ENCODE data around the gene RIC1. TPM values are rescaled to one million over a fixed set of nuclear protein-coding genes. Genes with fewer than 3 reads are reported as not detected.
A peak's percentile ranks its signal among the peaks of the same experiment; 100 is the strongest.

RIC1 gene
- total and polyA plus RNA-seq, 3 experiments from 2014 or later: 6.3 to 15.0 (median 13.2) TPM

GRCh38 chr9:5592231-5592630 is 36.7 kb upstream of the RIC1 start:
- Mint-ChIP-seq H3K27me3 (no peaks in the 10 kb centered on the region), H3K4me1 (peaks cover 7 to 12% (median 10%) of the 10 kb centered on the region in 3 donors), H3K36me3 (no peaks in the 10 kb centered on the region), H3K9me3 (no peaks in the 10 kb centered on the region), H3K27ac (no peak overlapping the region), H3K4me3 (no peak overlapping the region)
- H3K9me3 ChIP-seq (ENCODE audit: low read length): no peaks in the 10 kb centered on the region
- CTCF ChIA-PET: interaction anchor here (0.9 kb wide), 1 partner anchor 9 kb away, joined by 3 read pairs; no protein-coding TSS in a partner anchor
- H3K4me1 ChIP-seq (ENCODE audit: insufficient read depth, low read length): peaks cover 8% of the 10 kb centered on the region
- POLR2A ChIA-PET: no interaction called here
- H3K4me3 ChIP-seq (ENCODE audit: low read length): no peak overlapping the region
- H3K27ac ChIP-seq (ENCODE audit: low read depth, low read length): no peak overlapping the region
- no peak for DNase-seq
- H3K36me3 ChIP-seq (ENCODE audit: insufficient read depth, low read length): no peaks in the 10 kb centered on the region
- H3K27me3 ChIP-seq (ENCODE audit: insufficient read depth, low read length, poor library complexity, severe bottlenecking): no peaks in the 10 kb centered on the region

- no peaks in the 10 kb centered on the region for H3K9me3 ChIP-seq (ENCODE audit: low read length)
- Mint-ChIP-seq H3K27ac (peak overlapping the region in 1 of 8 donors; percentile 43), H3K36me3 (no peaks in the 10 kb centered on the region), H3K4me3 (no peak overlapping the region), H3K27me3 (no peaks in the 10 kb centered on the region), H3K9me3 (no peaks in the 10 kb centered on the region), H3K4me1 (peaks cover 3 to 7% (median 5%) of the 10 kb centered on the region in 3 donors)
- ChIA-PET POLR2A (no interaction called here), CTCF (no interaction called here)
- no peak for DNase-seq
- H3K4me1 ChIP-seq (ENCODE audit: insufficient read depth, low read length): peaks cover 1% of the 10 kb centered on the region
- H3K27ac ChIP-seq (ENCODE audit: low read depth, low read length): no peak overlapping the region
- H3K27me3 ChIP-seq (ENCODE audit: insufficient read depth, low read length, poor library complexity, severe bottlenecking): no peaks in the 10 kb centered on the region
- H3K4me3 ChIP-seq (ENCODE audit: low read length): no peak overlapping the region
- H3K36me3 ChIP-seq (ENCODE audit: insufficient read depth, low read length): no peaks in the 10 kb centered on the region
Observed at GRCh38 chr9:5592904-5593303, 36.0 kb upstream of the RIC1 start.

GRCh38 chr9:5593904-5594303 is 35.0 kb upstream of the RIC1 start:
- no peaks in the 10 kb centered on the region for H3K27me3 ChIP-seq (ENCODE audit: insufficient read depth, low read length, poor library complexity, severe bottlenecking)
- peaks cover 3 to 5% (median 5%) of the 10 kb centered on the region in 3 donors for H3K4me1 Mint-ChIP-seq
- H3K36me3 Mint-ChIP-seq: no peaks in the 10 kb centered on the region
- DNase-seq: no peak
- CTCF ChIA-PET: no interaction called here
- no peak overlapping the region for H3K27ac ChIP-seq (ENCODE audit: low read depth, low read length)
- H3K36me3 ChIP-seq (ENCODE audit: insufficient read depth, low read length): no peaks in the 10 kb centered on the region
- no peak overlapping the region for H3K4me3 Mint-ChIP-seq
- H3K4me3 ChIP-seq (ENCODE audit: low read length): no peak overlapping the region
- POLR2A ChIA-PET: no interaction called here
- H3K4me1 ChIP-seq (ENCODE audit: insufficient read depth, low read length): no peaks in the 10 kb centered on the region
- H3K9me3 Mint-ChIP-seq: no peaks in the 10 kb centered on the region
- no peaks in the 10 kb centered on the region for H3K9me3 ChIP-seq (ENCODE audit: low read length)
- H3K27ac Mint-ChIP-seq: no peak overlapping the region
- H3K27me3 Mint-ChIP-seq: no peaks in the 10 kb centered on the region

- ChIA-PET CTCF (interaction anchor here (0.9 to 2.1 kb wide), 3 partner anchors 146 to 410 kb away, joined by 3 to 7 read pairs (median 6); partner anchors contain the start of gene CD274), POLR2A (no interaction called here)
- Mint-ChIP-seq H3K36me3 (no peaks in the 10 kb centered on the region), H3K4me1 (peaks cover 4 to 7% (median 4%) of the 10 kb centered on the region in 3 donors), H3K27me3 (no peaks in the 10 kb centered on the region), H3K27ac (no peak overlapping the region), H3K9me3 (no peaks in the 10 kb centered on the region), H3K4me3 (no peak overlapping the region)
- no peaks in the 10 kb centered on the region for H3K27me3 ChIP-seq (ENCODE audit: insufficient read depth, low read length, poor library complexity, severe bottlenecking)
- H3K4me3 ChIP-seq (ENCODE audit: low read length): no peak overlapping the region
- H3K36me3 ChIP-seq (ENCODE audit: insufficient read depth, low read length): no peaks in the 10 kb centered on the region
- no peaks in the 10 kb centered on the region for H3K9me3 ChIP-seq (ENCODE audit: low read length)
- no peak overlapping the region for H3K27ac ChIP-seq (ENCODE audit: low read depth, low read length)
- no peaks in the 10 kb centered on the region for H3K4me1 ChIP-seq (ENCODE audit: insufficient read depth, low read length)
- no peak for DNase-seq
Observed at GRCh38 chr9:5596173-5596572, 32.7 kb upstream of the RIC1 start.

GRCh38 chr9:5608298-5609225 is 20.3 kb upstream of the RIC1 start:
- Mint-ChIP-seq H3K9me3 (no peaks in the 10 kb centered on the region), H3K4me3 (peak overlapping the region in 6 of 7 donors; percentile 18 to 71 (median 54)), H3K36me3 (peaks cover 0 to 1% (median 0%) of the 10 kb centered on the region in 3 donors), H3K27me3 (no peaks in the 10 kb centered on the region), H3K4me1 (peaks cover 9 to 15% (median 10%) of the 10 kb centered on the region in 3 donors), H3K27ac (peak overlapping the region in 4 of 8 donors; percentile 26 to 81 (median 62))
- no peaks in the 10 kb centered on the region for H3K27me3 ChIP-seq (ENCODE audit: insufficient read depth, low read length, poor library complexity, severe bottlenecking)
- POLR2A ChIA-PET: no interaction called here
- peaks cover 10% of the 10 kb centered on the region for H3K4me1 ChIP-seq (ENCODE audit: insufficient read depth, low read length)
- H3K4me3 ChIP-seq (ENCODE audit: low read length): peak overlapping the region; percentile 30
- CTCF ChIA-PET: no interaction called here
- no peaks in the 10 kb centered on the region for H3K36me3 ChIP-seq (ENCODE audit: insufficient read depth, low read length)
- H3K9me3 ChIP-seq (ENCODE audit: low read length): no peaks in the 10 kb centered on the region
- H3K27ac ChIP-seq (ENCODE audit: low read depth, low read length): no peak overlapping the region
- no peak for DNase-seq

- H3K9me3 ChIP-seq (ENCODE audit: low read length): no peaks in the 10 kb centered on the region
- no peak overlapping the region for H3K27ac ChIP-seq (ENCODE audit: low read depth, low read length)
- H3K36me3 Mint-ChIP-seq: peaks cover 0 to 2% (median 0%) of the 10 kb centered on the region in 3 donors
- peaks cover 10% of the 10 kb centered on the region for H3K4me1 ChIP-seq (ENCODE audit: insufficient read depth, low read length)
- H3K27ac Mint-ChIP-seq: peak overlapping the region in 1 of 8 donors; percentile 26
- peaks cover 9 to 15% (median 10%) of the 10 kb centered on the region in 3 donors for H3K4me1 Mint-ChIP-seq
- POLR2A ChIA-PET: no interaction called here
- peak overlapping the region in 2 of 7 donors; percentile 58 to 71 for H3K4me3 Mint-ChIP-seq
- H3K27me3 ChIP-seq (ENCODE audit: insufficient read depth, low read length, poor library complexity, severe bottlenecking): no peaks in the 10 kb centered on the region
- peak overlapping the region; percentile 30 for H3K4me3 ChIP-seq (ENCODE audit: low read length)
- DNase-seq: no peak
- H3K9me3 Mint-ChIP-seq: no peaks in the 10 kb centered on the region
- no peaks in the 10 kb centered on the region for H3K36me3 ChIP-seq (ENCODE audit: insufficient read depth, low read length)
- CTCF ChIA-PET: no interaction called here
- no peaks in the 10 kb centered on the region for H3K27me3 Mint-ChIP-seq
Observed at GRCh38 chr9:5609226-5609596, 19.7 kb upstream of the RIC1 start.

GRCh38 chr9:5610491-5610890 is 18.4 kb upstream of the RIC1 start:
- POLR2A ChIA-PET: no interaction called here
- Mint-ChIP-seq H3K9me3 (no peaks in the 10 kb centered on the region), H3K27me3 (no peaks in the 10 kb centered on the region), H3K4me3 (no peak overlapping the region), H3K36me3 (peaks cover 0 to 2% (median 0%) of the 10 kb centered on the region in 3 donors), H3K4me1 (peaks cover 9 to 18% (median 12%) of the 10 kb centered on the region in 3 donors), H3K27ac (no peak overlapping the region)
- DNase-seq: no peak
- Histone ChIP-seq H3K9me3 (ENCODE audit: low read length) (no peaks in the 10 kb centered on the region), H3K27me3 (ENCODE audit: insufficient read depth, low read length, poor library complexity, severe bottlenecking) (no peaks in the 10 kb centered on the region), H3K4me3 (ENCODE audit: low read length) (no peak overlapping the region), H3K27ac (ENCODE audit: low read depth, low read length) (no peak overlapping the region), H3K36me3 (ENCODE audit: insufficient read depth, low read length) (no peaks in the 10 kb centered on the region), H3K4me1 (ENCODE audit: insufficient read depth, low read length) (peaks cover 10% of the 10 kb centered on the region)
- CTCF ChIA-PET: no interaction called here

GRCh38 chr9:5611321-5612184 is 17.4 kb upstream of the RIC1 start:
- Mint-ChIP-seq H3K4me1 (peaks cover 9 to 18% (median 12%) of the 10 kb centered on the region in 3 donors), H3K27ac (no peak overlapping the region), H3K4me3 (no peak overlapping the region), H3K9me3 (no peaks in the 10 kb centered on the region), H3K36me3 (peaks cover 0 to 2% (median 0%) of the 10 kb centered on the region in 3 donors), H3K27me3 (no peaks in the 10 kb centered on the region)
- Histone ChIP-seq H3K27ac (ENCODE audit: low read depth, low read length) (no peak overlapping the region), H3K36me3 (ENCODE audit: insufficient read depth, low read length) (no peaks in the 10 kb centered on the region), H3K9me3 (ENCODE audit: low read length) (no peaks in the 10 kb centered on the region), H3K4me3 (ENCODE audit: low read length) (no peak overlapping the region), H3K27me3 (ENCODE audit: insufficient read depth, low read length, poor library complexity, severe bottlenecking) (no peaks in the 10 kb centered on the region), H3K4me1 (ENCODE audit: insufficient read depth, low read length) (peaks cover 10% of the 10 kb centered on the region)
- ChIA-PET POLR2A (no interaction called here), CTCF (no interaction called here)
- no peak for DNase-seq

All from CD8-positive, alpha-beta memory T cell (primary cell).